Suprapubic skin (tissue), 4 donors: ENCODE results near the gene BROX.

Experiments
- CTCF ChIP-seq, 2 donors: fragments of 200-600 bp in 1 of 2; fragments of 450-650 bp in 1 of 2; sonication (generic) in 1 of 2; IDR thresholded peaks; one replicate each; pipeline ENCODE4 v1.5.1; 2016 to 2019; ENCODE audit warnings: antibody characterized with exemption in 2 of 2, mild to moderate bottlenecking in 1 of 2, moderate library complexity in 1 of 2
- EP300 ChIP-seq: sonication (generic); formaldehyde crosslinking; IDR thresholded peaks from one replicate; pipeline ENCODE4 v1.6.1; 2017; ENCODE audit warnings: antibody characterized with exemption
- POLR2A ChIP-seq, 2 donors: fragments of 450-650 bp; IDR thresholded peaks; one replicate each; pipeline ENCODE4 v1.6.1; 2017; ENCODE audit warnings: antibody characterized with exemption in 2 of 2, mild to moderate bottlenecking in 2 of 2, moderate library complexity in 2 of 2
- POLR2AphosphoS5 ChIP-seq, 3 donors: sonication (generic); formaldehyde crosslinking; IDR thresholded peaks; one replicate each; pipeline ENCODE4 v1.6.1; 2017; ENCODE audit warnings: antibody characterized with exemption in 3 of 3

- no peak for TF ChIP-seq CTCF (IDR thresholded peaks at IDR 0.05)
- TF ChIP-seq EP300, result no peak
- no peak for TF ChIP-seq POLR2A (IDR thresholded peaks at IDR 0.05)
- TF ChIP-seq POLR2AphosphoS5 (IDR thresholded peaks at IDR 0.05), result no peak
Measured at GRCh38 chr1:222697203-222697602, 15.2 kb upstream of the BROX start.
